ENCODE results near the gene TEX26.

The TEX26 gene

DNA sequence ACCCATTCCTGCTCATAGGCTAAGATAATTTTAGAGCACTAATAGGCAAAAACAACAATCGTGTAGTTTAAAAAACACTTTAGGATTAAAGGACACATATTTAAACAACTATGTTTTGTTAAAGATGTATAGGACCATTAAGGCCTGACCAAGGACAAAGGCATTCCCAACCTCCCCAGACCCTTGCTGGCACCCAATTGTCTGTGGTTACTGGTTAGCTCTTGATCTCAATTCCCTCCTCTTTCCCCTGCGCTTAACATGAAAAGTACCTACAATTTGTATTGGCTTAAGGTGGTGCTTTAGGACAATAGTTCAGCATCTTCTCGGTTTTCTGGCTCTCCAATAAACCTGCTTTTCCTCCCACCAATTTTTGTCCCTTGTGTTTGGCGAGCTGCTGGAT is 51.0 kb downstream of the TEX26 start:
- TF ChIP-seq, protein P1, sequence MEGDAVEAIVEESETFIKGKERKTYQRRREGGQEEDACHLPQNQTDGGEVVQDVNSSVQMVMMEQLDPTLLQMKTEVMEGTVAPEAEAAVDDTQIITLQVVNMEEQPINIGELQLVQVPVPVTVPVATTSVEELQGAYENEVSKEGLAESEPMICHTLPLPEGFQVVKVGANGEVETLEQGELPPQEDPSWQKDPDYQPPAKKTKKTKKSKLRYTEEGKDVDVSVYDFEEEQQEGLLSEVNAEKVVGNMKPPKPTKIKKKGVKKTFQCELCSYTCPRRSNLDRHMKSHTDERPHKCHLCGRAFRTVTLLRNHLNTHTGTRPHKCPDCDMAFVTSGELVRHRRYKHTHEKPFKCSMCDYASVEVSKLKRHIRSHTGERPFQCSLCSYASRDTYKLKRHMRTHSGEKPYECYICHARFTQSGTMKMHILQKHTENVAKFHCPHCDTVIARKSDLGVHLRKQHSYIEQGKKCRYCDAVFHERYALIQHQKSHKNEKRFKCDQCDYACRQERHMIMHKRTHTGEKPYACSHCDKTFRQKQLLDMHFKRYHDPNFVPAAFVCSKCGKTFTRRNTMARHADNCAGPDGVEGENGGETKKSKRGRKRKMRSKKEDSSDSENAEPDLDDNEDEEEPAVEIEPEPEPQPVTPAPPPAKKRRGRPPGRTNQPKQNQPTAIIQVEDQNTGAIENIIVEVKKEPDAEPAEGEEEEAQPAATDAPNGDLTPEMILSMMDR (IDR thresholded peaks at IDR 0.05; ENCODE audit: low read length, missing control alignments): no peak
- no peak for DNase-seq (ENCODE audit: low read depth)
- no peak overlapping the region for H3K4me3 ChIP-seq (replicated peaks; ENCODE audit: low read depth, low read length)

DNA sequence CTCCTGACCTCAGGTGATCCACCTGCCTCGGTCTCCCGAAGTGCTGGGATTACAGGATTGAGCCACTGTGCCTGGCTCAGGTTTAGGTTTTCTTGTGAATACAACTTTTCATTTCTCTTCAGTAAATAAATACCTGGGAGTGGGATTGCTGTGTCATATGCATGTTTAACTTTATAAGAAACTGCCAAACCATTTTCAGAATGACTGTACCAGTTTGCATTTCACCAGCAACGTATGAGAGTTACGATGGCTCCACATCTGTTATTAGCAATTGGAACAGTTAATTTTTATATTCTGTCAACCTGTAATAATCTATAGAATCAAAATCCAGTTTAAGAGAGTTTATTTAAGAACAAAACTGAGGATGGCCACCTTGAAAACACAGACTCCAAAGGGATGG is 52.2 kb downstream of the TEX26 start:
- TF ChIP-seq, protein P1 (IDR thresholded peaks at IDR 0.05; ENCODE audit: low read length, missing control alignments): no peak
- DNase-seq (ENCODE audit: low read depth): no peak
- no peak overlapping the region for H3K4me3 ChIP-seq (replicated peaks; ENCODE audit: low read depth, low read length)

DNA sequence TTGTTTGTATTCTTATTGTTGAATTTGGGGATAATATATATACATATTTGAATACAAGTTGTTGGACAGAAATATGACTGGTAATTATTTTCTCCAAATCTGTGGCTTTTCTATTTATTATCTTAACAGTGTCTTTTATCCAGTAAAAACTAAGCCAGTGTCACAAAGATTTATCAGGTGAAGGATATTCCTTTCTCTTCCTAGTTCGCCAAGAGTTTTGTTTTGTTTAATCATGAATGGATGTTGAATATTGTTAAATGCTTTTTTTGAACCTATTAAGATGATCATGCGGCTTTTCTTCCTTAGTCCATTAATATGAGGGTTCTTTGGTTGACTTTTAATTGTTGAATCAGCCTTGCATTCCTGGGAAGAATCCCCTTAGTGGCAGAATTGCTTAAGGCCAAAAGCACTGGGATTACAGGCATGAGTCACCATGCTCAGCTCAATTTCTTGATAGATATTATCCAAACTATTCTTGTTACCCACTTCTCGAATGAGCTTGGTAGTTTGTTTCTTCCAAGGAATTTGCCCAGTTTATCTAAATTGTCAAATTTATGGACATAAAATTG is 53.3 kb downstream of the TEX26 start:
- no peak overlapping the region for H3K4me3 ChIP-seq (replicated peaks; ENCODE audit: low read depth, low read length)
- DNase-seq (ENCODE audit: low read depth): peak; percentile 56
- TF ChIP-seq, protein P1 (IDR thresholded peaks at IDR 0.05; ENCODE audit: low read length, missing control alignments): no peak

DNA sequence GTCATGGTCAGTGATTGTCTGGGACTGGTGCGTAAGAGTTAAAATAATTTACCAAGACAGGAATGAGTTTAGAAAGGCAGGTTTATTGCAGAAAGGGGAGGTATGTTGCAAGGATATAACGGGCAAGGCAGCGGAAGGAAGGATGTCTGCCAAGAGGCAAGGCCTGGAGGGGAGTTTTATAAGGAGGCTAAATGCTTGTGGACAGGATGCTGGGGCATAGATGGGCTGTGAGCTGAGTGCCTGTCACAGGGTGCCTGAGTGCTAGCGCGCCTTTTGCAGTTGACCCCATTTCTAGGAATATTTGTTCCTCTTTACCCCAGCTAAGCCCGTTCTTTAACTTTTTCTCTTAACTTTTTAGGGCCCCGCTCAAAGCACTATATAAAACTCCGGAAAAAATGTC is 58.7 kb downstream of the TEX26 start:
- DNase-seq (ENCODE audit: low read depth): no peak
- no peak overlapping the region for H3K4me3 ChIP-seq (replicated peaks; ENCODE audit: low read depth, low read length)
- TF ChIP-seq, protein P1 (IDR thresholded peaks at IDR 0.05; ENCODE audit: low read length, missing control alignments): no peak

DNA sequence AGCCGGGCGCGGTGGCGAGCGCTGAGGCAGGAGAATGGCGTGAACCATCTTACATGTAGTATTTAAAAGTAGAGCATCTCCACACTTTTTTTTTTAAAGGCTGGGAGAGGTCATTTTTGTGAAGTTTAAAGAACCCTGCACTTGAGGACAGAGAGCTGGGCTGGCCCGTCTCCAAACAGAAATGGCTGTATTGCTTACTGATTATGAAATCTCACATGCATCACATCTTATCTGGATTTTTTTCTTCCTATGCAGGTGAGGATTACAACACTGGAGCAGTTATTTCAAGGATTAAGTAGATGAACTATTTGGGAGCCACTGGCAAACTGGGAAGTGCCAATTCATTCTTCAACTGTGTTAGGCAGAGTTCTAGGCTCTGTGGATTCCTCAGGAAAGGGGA is 59.5 kb downstream of the TEX26 start:
- TF ChIP-seq, protein P1 (IDR thresholded peaks at IDR 0.05; ENCODE audit: low read length, missing control alignments): no peak
- DNase-seq (ENCODE audit: low read depth): no peak
- H3K4me3 ChIP-seq (replicated peaks; ENCODE audit: low read depth, low read length): no peak overlapping the region

DNA sequence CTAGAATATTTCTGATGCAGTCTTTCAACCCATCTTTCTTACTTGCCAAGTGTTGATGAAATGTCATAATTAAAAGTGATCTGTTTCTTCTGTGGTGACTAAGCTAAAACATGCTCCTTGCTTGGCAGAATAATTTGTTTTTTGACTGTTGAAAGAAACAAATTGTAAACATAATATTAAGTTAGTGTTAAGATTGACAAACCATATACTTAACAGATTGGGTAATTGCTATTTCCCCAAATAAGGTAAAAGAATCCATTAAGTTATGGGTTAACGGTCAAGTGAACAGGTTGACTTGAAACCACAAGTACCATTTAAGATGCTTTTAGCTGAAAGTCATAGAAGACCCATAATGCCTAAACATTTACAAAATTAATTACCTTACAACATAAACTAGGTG is 62.9 kb downstream of the TEX26 start:
- no peak for DNase-seq (ENCODE audit: low read depth)
- TF ChIP-seq, protein P1 (IDR thresholded peaks at IDR 0.05; ENCODE audit: low read length, missing control alignments): no peak
- no peak overlapping the region for H3K4me3 ChIP-seq (replicated peaks; ENCODE audit: low read depth, low read length)

DNA sequence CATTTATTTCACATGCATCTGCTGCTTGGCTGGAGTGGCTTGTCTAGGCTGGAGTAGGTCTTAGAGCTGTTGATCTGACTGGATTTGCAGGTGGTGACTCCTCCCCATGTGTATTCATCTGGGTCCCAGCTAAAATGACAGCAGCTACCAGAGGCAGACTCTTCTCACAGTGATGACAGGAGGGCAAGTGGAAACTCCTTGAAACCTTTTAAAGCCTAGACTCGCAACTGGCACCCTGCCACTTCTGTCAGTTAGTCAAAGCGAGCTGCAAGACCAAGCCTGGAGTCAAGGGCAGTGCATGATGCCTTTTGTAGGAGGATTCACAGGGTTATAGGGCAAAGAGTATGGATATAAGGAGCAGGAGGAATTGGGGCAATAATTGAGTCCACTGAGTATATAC is 65.2 kb downstream of the TEX26 start:
- TF ChIP-seq, protein P1 (IDR thresholded peaks at IDR 0.05; ENCODE audit: low read length, missing control alignments): no peak

More for the DNA sequence above, 65.2 kb downstream of the TEX26 start:
- H3K4me3 ChIP-seq (replicated peaks; ENCODE audit: low read depth, low read length): no peak overlapping the region
- DNase-seq (ENCODE audit: low read depth): no peak
